Right lobe of liver (tissue), 4 donors: ENCODE results near the gene SLC38A2.

Source experiments
- POLR2A ChIP-seq: fragments of 450-650 bp; IDR thresholded peaks from one replicate; pipeline ENCODE4 v1.6.1; 2017; ENCODE audit warnings: antibody characterized with exemption, mild to moderate bottlenecking
- TF ChIP-seq, protein P1 (sequence below), 4 donors: fragments of 200-600 bp in 3 of 4; fragments of 450-650 bp in 1 of 4; IDR thresholded peaks; one replicate each; pipeline versions ENCODE4 v1.5.1 to v1.8.0; 2016 to 2022; ENCODE audit warnings: antibody characterized with exemption in 4 of 4, mild to moderate bottlenecking in 2 of 4
- donor health status: DM: no; HTN: no; CAD: no.
- donor health status: DM: no; HTN: no; CAD: no.
- donor health status: DM: no; HTN: yes; CAD: no.

DNA sequence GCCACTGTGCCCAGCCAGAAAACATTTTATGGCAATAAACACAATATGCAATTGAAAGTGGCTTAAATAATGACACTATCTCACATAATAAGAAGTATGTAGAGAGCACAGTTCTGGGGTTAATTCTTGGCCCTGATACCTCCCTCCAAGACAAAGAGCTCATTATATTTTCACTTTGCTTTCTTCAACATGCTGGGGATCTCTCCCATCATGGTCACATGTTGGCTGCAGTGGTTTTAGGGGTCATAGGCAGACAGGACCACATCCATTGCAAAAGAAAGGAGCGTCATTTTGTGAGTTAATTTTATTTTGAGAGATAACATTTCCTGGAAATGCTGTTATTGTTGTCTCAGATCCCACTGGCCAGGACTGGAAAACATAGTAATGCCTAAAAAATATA is 8.3 kb upstream of the SLC38A2 start:
- TF ChIP-seq, protein P1, sequence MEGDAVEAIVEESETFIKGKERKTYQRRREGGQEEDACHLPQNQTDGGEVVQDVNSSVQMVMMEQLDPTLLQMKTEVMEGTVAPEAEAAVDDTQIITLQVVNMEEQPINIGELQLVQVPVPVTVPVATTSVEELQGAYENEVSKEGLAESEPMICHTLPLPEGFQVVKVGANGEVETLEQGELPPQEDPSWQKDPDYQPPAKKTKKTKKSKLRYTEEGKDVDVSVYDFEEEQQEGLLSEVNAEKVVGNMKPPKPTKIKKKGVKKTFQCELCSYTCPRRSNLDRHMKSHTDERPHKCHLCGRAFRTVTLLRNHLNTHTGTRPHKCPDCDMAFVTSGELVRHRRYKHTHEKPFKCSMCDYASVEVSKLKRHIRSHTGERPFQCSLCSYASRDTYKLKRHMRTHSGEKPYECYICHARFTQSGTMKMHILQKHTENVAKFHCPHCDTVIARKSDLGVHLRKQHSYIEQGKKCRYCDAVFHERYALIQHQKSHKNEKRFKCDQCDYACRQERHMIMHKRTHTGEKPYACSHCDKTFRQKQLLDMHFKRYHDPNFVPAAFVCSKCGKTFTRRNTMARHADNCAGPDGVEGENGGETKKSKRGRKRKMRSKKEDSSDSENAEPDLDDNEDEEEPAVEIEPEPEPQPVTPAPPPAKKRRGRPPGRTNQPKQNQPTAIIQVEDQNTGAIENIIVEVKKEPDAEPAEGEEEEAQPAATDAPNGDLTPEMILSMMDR (IDR thresholded peaks at IDR 0.05) = no peak
- no peak for TF ChIP-seq POLR2A
